ENCODE data around the gene NPAS1. TPM values are rescaled to one million over a fixed set of nuclear protein-coding genes. Genes with fewer than 3 reads are reported as not detected.

Gene NPAS1
- total and polyA plus RNA-seq, 2 of the 13 experiments (the other 11 are each of a cell fraction or from before 2014, with no cell fraction given), result 0.35 to 2.9 TPM

- TF ChIP-seq MAX (IDR thresholded peaks at IDR 0.05) (0 out of 2 replicates have a peak, but pooled peaks have one; percentile 33), MED1 (CRISPR knock-in tag; IDR thresholded peaks at IDR 0.05) (peak; percentile 56; the same call in 1 of the 2 replicates), SNAPC2 (CRISPR knock-in tag; IDR thresholded peaks at IDR 0.05) (0 out of 2 replicates have a peak, but pooled peaks have one; percentile 16), ZHX1 (CRISPR knock-in tag; IDR thresholded peaks at IDR 0.05; ENCODE audit: low read depth) (0 out of 2 replicates have a peak, but pooled peaks have one; percentile 44), SRSF4 (IDR thresholded peaks at IDR 0.05; ENCODE audit: low read depth, low read length, poor library complexity, severe bottlenecking) (no peak), ZNF879 (CRISPR knock-in tag; IDR thresholded peaks at IDR 0.05) (no peak), TCF7 (IDR thresholded peaks at IDR 0.05; ENCODE audit: low read depth) (no peak), FOXC1 (CRISPR knock-in tag; IDR thresholded peaks at IDR 0.05; ENCODE audit: borderline replicate concordance) (peak; percentile 48; the same call in 1 of the 2 replicates), TBX2 (CRISPR knock-in tag; IDR thresholded peaks at IDR 0.05; ENCODE audit: borderline replicate concordance) (peak; percentile 53; the same call in 1 of the 2 replicates), MYPOP (CRISPR knock-in tag; IDR thresholded peaks at IDR 0.05) (no peak), POLR2A (IDR thresholded peaks at IDR 0.05; ENCODE audit: insufficient read depth in 1 of 2, low read depth in 2 of 2, low read length in 2 of 2) (peak in 1 of 2 experiments; percentile 17; a peak in 1 of 4 replicates), ZFX (CRISPR knock-in tag; IDR thresholded peaks at IDR 0.05; ENCODE audit: low read depth) (peak; percentile 57; the same call in 1 of the 2 replicates), FOXA1 (IDR thresholded peaks at IDR 0.05) (no peak), FOXA1 (CRISPR knock-in tag; IDR thresholded peaks at IDR 0.05) (0 out of 2 replicates have a peak, but pooled peaks have one; percentile 7), ETV5 (CRISPR knock-in tag; IDR thresholded peaks at IDR 0.05; ENCODE audit: borderline replicate concordance) (peak; percentile 40; the same call in 1 of the 2 replicates), SALL1 (CRISPR knock-in tag; IDR thresholded peaks at IDR 0.05) (peak; percentile 52; the same call in 1 of the 2 replicates), SPEN (CRISPR knock-in tag; IDR thresholded peaks at IDR 0.05; ENCODE audit: low read depth) (peak; percentile 61; the same call in 1 of the 2 replicates), TBL1XR1 (IDR thresholded peaks at IDR 0.05; ENCODE audit: borderline replicate concordance, low read length, partially characterized antibody) (no peak)
- TF ChIP-seq, protein P1, sequence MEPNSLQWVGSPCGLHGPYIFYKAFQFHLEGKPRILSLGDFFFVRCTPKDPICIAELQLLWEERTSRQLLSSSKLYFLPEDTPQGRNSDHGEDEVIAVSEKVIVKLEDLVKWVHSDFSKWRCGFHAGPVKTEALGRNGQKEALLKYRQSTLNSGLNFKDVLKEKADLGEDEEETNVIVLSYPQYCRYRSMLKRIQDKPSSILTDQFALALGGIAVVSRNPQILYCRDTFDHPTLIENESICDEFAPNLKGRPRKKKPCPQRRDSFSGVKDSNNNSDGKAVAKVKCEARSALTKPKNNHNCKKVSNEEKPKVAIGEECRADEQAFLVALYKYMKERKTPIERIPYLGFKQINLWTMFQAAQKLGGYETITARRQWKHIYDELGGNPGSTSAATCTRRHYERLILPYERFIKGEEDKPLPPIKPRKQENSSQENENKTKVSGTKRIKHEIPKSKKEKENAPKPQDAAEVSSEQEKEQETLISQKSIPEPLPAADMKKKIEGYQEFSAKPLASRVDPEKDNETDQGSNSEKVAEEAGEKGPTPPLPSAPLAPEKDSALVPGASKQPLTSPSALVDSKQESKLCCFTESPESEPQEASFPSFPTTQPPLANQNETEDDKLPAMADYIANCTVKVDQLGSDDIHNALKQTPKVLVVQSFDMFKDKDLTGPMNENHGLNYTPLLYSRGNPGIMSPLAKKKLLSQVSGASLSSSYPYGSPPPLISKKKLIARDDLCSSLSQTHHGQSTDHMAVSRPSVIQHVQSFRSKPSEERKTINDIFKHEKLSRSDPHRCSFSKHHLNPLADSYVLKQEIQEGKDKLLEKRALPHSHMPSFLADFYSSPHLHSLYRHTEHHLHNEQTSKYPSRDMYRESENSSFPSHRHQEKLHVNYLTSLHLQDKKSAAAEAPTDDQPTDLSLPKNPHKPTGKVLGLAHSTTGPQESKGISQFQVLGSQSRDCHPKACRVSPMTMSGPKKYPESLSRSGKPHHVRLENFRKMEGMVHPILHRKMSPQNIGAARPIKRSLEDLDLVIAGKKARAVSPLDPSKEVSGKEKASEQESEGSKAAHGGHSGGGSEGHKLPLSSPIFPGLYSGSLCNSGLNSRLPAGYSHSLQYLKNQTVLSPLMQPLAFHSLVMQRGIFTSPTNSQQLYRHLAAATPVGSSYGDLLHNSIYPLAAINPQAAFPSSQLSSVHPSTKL (CRISPR knock-in tag; IDR thresholded peaks at IDR 0.05), result peak; percentile 75; the same call in 1 of the 2 replicates
Observed at GRCh38 chr19:47094557-47095475, 75.2 kb downstream of the NPAS1 start (continued).
